OCI-LY1 (cell line): ENCODE results near the gene C8B.

Experiments used
- H2AFZ ChIP-seq: fragments of 200-600 bp; sonication (generic), shearing (Covaris generic); 2 replicates; pipeline ENCODE4 v1.6.0; 2014; ENCODE audit warnings: antibody characterized with exemption, mild to moderate bottlenecking, low read length
- H3F3A ChIP-seq: fragments of 200-600 bp; sonication (generic), shearing (Covaris generic); 2 replicates; pipeline ENCODE4 v1.6.0; 2014; ENCODE audit warnings: mild to moderate bottlenecking, antibody characterized with exemption, low read length, moderate library complexity; ENCODE audit not compliant: insufficient read depth
- H3K27ac ChIP-seq: fragments of 200-600 bp; sonication (generic); 2 replicates; pipeline ENCODE4 v1.5.1; 2014; ENCODE audit warnings: low read length, mixed run types, mild to moderate bottlenecking, low read depth; ENCODE audit not compliant: poor library complexity, severe bottlenecking
- H3K27me3 ChIP-seq: fragments of 200-600 bp; sonication (generic); 2 replicates; pipeline ENCODE4 v1.6.0; 2014; ENCODE audit warnings: antibody characterized with exemption, mild to moderate bottlenecking, low read length, moderate library complexity; ENCODE audit not compliant: insufficient read depth
- H3K36me3 ChIP-seq: fragments of 200-600 bp; sonication (generic); 2 replicates; pipeline ENCODE4 v1.6.1; 2014; ENCODE audit warnings: mild to moderate bottlenecking, antibody characterized with exemption, low read length, moderate library complexity, mixed read lengths; ENCODE audit not compliant: insufficient read depth
- H3K4me1 ChIP-seq: fragments of 200-600 bp; sonication (generic); 2 replicates; pipeline ENCODE4 v1.5.1; 2014; ENCODE audit warnings: mild to moderate bottlenecking, low read length, moderate library complexity; ENCODE audit not compliant: insufficient read depth, severe bottlenecking
- H3K4me2 ChIP-seq: fragments of 200-600 bp; sonication (generic), shearing (Covaris generic); 2 replicates; pipeline ENCODE4 v1.6.1; 2014; ENCODE audit warnings: low read length
- H3K4me3 ChIP-seq: fragments of 200-600 bp; sonication (generic); 2 replicates; pipeline ENCODE4 v1.5.1; 2014; ENCODE audit warnings: low read length, low read depth, mild to moderate bottlenecking, mixed read lengths; ENCODE audit not compliant: poor library complexity, severe bottlenecking
- H3K79me2 ChIP-seq: fragments of 200-600 bp; shearing (Covaris generic); 2 replicates; pipeline ENCODE4 v1.6.1; 2016; ENCODE audit warnings: mixed run types, low read length, mixed read lengths; ENCODE audit not compliant: insufficient read depth
- H3K9ac ChIP-seq: fragments of 200-600 bp; sonication (generic), shearing (Covaris generic); 2 replicates; pipeline ENCODE4 v1.6.1; 2014; ENCODE audit warnings: mild to moderate bottlenecking, low read length, mixed read lengths
- H3K9me2 ChIP-seq: fragments of 200-600 bp; sonication (generic), shearing (Covaris generic); 2 replicates; pipeline ENCODE4 v1.6.1; 2014; ENCODE audit warnings: low read depth, mild to moderate bottlenecking, low read length, mixed read lengths
- H3K9me3 ChIP-seq: fragments of 200-600 bp; shearing (Covaris generic); 2 replicates; pipeline ENCODE4 v1.6.1; 2014; ENCODE audit warnings: low read length, mixed read lengths
- H4K20me1 ChIP-seq: fragments of 200-600 bp; sonication (generic), shearing (Covaris generic); 2 replicates; pipeline ENCODE4 v1.6.0; 2016; ENCODE audit warnings: mild to moderate bottlenecking, low read length; ENCODE audit not compliant: insufficient read depth
- EZH2 ChIP-seq: fragments of 200-600 bp; sonication (generic), shearing (Covaris generic); IDR thresholded peaks from 2 replicates; pipeline ENCODE4 v1.8.0; 2017; ENCODE audit warnings: borderline replicate concordance, mixed run types, mild to moderate bottlenecking, antibody characterized with exemption, low read length, moderate library complexity, mixed read lengths
- TF ChIP-seq, protein P1 (sequence below): fragments of 200-600 bp; sonication (generic), shearing (Covaris generic); IDR thresholded peaks from 2 replicates; pipeline ENCODE4 v1.5.1; 2017; ENCODE audit warnings: mild to moderate bottlenecking, antibody characterized with exemption, low read length, moderate library complexity, mixed read lengths

C8B gene

DNA sequence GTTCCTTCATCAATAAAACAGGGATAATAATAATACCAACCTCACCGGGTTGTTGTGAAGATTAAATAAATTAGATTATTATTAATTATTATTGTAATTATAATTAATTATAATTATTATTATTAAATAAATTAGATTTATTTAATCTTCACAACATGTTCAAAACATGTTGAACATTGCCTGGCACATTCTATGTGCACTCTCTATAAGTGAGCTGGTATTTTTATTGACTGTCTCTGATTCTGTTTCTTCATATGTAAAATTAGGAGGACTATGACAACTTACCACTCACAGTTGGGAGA, 834 bp upstream of the C8B start:
- no peak overlapping the region for H3K4me3 ChIP-seq
- TF ChIP-seq, protein P1, sequence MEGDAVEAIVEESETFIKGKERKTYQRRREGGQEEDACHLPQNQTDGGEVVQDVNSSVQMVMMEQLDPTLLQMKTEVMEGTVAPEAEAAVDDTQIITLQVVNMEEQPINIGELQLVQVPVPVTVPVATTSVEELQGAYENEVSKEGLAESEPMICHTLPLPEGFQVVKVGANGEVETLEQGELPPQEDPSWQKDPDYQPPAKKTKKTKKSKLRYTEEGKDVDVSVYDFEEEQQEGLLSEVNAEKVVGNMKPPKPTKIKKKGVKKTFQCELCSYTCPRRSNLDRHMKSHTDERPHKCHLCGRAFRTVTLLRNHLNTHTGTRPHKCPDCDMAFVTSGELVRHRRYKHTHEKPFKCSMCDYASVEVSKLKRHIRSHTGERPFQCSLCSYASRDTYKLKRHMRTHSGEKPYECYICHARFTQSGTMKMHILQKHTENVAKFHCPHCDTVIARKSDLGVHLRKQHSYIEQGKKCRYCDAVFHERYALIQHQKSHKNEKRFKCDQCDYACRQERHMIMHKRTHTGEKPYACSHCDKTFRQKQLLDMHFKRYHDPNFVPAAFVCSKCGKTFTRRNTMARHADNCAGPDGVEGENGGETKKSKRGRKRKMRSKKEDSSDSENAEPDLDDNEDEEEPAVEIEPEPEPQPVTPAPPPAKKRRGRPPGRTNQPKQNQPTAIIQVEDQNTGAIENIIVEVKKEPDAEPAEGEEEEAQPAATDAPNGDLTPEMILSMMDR: no peak
- TF ChIP-seq EZH2: no peak
- H2AFZ ChIP-seq: no peak overlapping the region
- no peaks in the 10 kb centered on the region for H3K4me1 ChIP-seq
- H3K9me3 ChIP-seq: no peaks in the 10 kb centered on the region
- no peaks in the 10 kb centered on the region for H3F3A ChIP-seq
- no peak overlapping the region for H3K4me2 ChIP-seq
- no peaks in the 10 kb centered on the region for H3K27me3 ChIP-seq
- H4K20me1 ChIP-seq: no peaks in the 10 kb centered on the region
- no peaks in the 10 kb centered on the region for H3K79me2 ChIP-seq
- no peaks in the 10 kb centered on the region for H3K36me3 ChIP-seq
- no peak overlapping the region for H3K27ac ChIP-seq
- no peak overlapping the region for H3K9ac ChIP-seq
- no peaks in the 10 kb centered on the region for H3K9me2 ChIP-seq

DNA sequence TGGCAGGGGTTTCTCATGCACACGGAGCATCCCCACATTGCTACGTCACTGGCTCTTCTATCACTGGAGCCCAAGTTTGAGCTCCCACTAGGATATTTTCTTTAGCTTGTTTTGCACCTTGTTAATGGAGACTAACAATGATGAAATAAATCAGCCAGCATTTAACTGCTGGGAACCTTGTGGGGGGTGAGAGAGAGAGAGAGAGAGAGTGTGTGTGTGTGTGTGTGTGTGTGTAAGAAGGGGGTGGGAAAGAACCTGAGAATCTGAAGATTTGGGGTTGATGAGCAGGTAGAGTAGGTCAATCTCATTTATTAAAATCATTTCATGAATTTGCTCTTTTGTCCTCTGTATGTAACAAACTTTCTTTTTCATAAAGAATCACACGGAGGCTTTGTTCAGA, 624 bp downstream of the C8B start:
- no peak overlapping the region for H3K9ac ChIP-seq

DNA sequence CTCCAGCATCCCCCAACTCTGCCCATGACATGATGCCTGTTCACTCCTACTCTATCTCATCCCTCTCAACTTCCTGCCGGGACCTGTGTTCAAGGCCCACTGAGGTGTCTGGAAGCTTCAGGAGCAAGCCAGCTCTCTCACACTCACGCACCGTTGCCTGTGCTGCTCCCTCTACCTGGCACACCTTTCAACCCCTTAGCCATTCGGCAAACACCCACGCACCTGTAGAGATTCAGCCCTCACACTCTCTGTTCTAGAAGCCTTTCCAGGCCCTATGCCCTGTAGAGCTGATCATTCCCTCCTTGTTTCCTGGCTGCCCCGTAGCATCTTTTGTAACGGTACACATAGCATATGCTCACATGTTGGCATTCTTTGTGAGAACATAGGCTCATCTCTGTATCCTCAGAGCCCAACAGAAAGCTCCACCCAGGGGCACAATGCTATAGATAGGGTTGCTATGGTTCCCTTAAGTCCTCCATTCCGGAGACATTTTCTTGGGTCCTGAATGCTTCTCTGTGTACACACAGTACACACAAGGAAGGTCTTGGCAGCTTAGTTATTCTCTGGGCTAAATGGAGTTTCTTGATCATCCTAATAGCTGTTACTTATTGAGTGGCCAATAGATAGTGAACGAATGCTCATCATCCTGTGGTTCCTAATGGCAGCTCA, 1.3 kb downstream of the C8B start:
- H3F3A ChIP-seq: no peaks in the 10 kb centered on the region
- TF ChIP-seq, protein P1: no peak
- no peak for TF ChIP-seq EZH2
- no peaks in the 10 kb centered on the region for H3K27me3 ChIP-seq
- no peaks in the 10 kb centered on the region for H3K36me3 ChIP-seq
- no peaks in the 10 kb centered on the region for H4K20me1 ChIP-seq
- H3K4me2 ChIP-seq: no peak overlapping the region
- no peak overlapping the region for H2AFZ ChIP-seq
- no peak overlapping the region for H3K4me3 ChIP-seq
- no peaks in the 10 kb centered on the region for H3K4me1 ChIP-seq
- no peaks in the 10 kb centered on the region for H3K9me2 ChIP-seq
- H3K9ac ChIP-seq: no peak overlapping the region
- no peak overlapping the region for H3K27ac ChIP-seq
- H3K79me2 ChIP-seq: no peaks in the 10 kb centered on the region
- H3K9me3 ChIP-seq: no peaks in the 10 kb centered on the region

More for the DNA sequence above, 624 bp downstream of the C8B start:
- Histone ChIP-seq H3K4me3 (no peak overlapping the region), H3K79me2 (no peaks in the 10 kb centered on the region), H3K27ac (no peak overlapping the region), H3K9me3 (no peaks in the 10 kb centered on the region), H3F3A (no peaks in the 10 kb centered on the region), H3K27me3 (no peaks in the 10 kb centered on the region), H3K4me2 (no peak overlapping the region), H3K36me3 (no peaks in the 10 kb centered on the region), H4K20me1 (no peaks in the 10 kb centered on the region), H3K4me1 (no peaks in the 10 kb centered on the region), H2AFZ (no peak overlapping the region), H3K9me2 (no peaks in the 10 kb centered on the region)
- TF ChIP-seq EZH2: no peak
- TF ChIP-seq, protein P1: no peak
